Activated T-helper 9 cell treated with anti-CD3 and anti-CD28 coated beads, Interleukin-2, amount 50 U/mL, for 16 hours (primary cell): ENCODE results near the gene R3HCC1L.

Source experiments
- DNase-seq: peaks from one replicate; pipeline ENCODE4 v3.0.0-alpha.2; 2020; ENCODE audit warnings: low read depth

The R3HCC1L gene

GRCh38 chr10:98260350-98260749 lies 125.9 kb downstream of the R3HCC1L start:
- DNase-seq, result no peak

- DNase-seq, result no peak
Measured at GRCh38 chr10:98260752-98261151, 126.3 kb downstream of the R3HCC1L start.

GRCh38 chr10:98261436-98262277 lies 127.2 kb downstream of the R3HCC1L start:
- no peak for DNase-seq

GRCh38 chr10:98262571-98262970 lies 128.1 kb downstream of the R3HCC1L start:
- no peak for DNase-seq

GRCh38 chr10:98263088-98263487 lies 128.6 kb downstream of the R3HCC1L start:
- DNase-seq, result no peak

- DNase-seq, result no peak
Measured at GRCh38 chr10:98264378-98265065, 130.1 kb downstream of the R3HCC1L start.

- no peak for DNase-seq
Measured at GRCh38 chr10:98265403-98266378, 131.2 kb downstream of the R3HCC1L start.

GRCh38 chr10:98266647-98267046 lies 132.2 kb downstream of the R3HCC1L start:
- DNase-seq, result no peak

GRCh38 chr10:98267069-98267893 lies 132.8 kb downstream of the R3HCC1L start:
- DNase-seq, result no peak

GRCh38 chr10:98267894-98268693 lies 133.6 kb downstream of the R3HCC1L start, which contains the start of gene LOXL4:
Gene LOXL4, minus strand, starts transcription at chr10:98268194. Its CDS starts 5,175 bp downstream, at chr10:98263019.
- DNase-seq, result no peak

GRCh38 chr10:98268694-98269431 lies 134.4 kb downstream of the R3HCC1L start:
- DNase-seq, result no peak

- no peak for DNase-seq
Measured at GRCh38 chr10:98269435-98269912, 135.0 kb downstream of the R3HCC1L start.

GRCh38 chr10:98270073-98270740 lies 135.8 kb downstream of the R3HCC1L start:
- no peak for DNase-seq

- no peak for DNase-seq
Measured at GRCh38 chr10:98270786-98271185, 136.3 kb downstream of the R3HCC1L start.

GRCh38 chr10:98272245-98272644 lies 137.8 kb downstream of the R3HCC1L start:
- DNase-seq, result no peak

- no peak for DNase-seq
Measured at GRCh38 chr10:98272656-98273055, 138.2 kb downstream of the R3HCC1L start.

GRCh38 chr10:98273057-98273850 lies 138.8 kb downstream of the R3HCC1L start:
- DNase-seq, result no peak

- no peak for DNase-seq
Measured at GRCh38 chr10:98274562-98274961, 140.1 kb downstream of the R3HCC1L start.
